K562 (cell line): ENCODE data around the gene HYOU1. TPM values are rescaled to one million over a fixed set of nuclear protein-coding genes. Genes with fewer than 3 reads are reported as not detected.

Source experiments
- CBX3 ChIP-seq, 2 experiments: IDR thresholded peaks; 1 replicate in 1 of 2; 2 replicates in 1 of 2; pipeline ENCODE4 v1.6.1; 2012; ENCODE audit warnings: inconsistent platforms in 2 of 2, low read length in 2 of 2, borderline replicate concordance in 1 of 2, control low read depth in 1 of 2
- DPF2 ChIP-seq: fragments of 450-650 bp; IDR thresholded peaks from 2 replicates; pipeline ENCODE4 v1.6.1; 2016
- FOXA1 ChIP-seq: fragments of 450-650 bp; IDR thresholded peaks from 2 replicates; pipeline ENCODE4 v1.6.1; 2016; ENCODE audit warnings: mild to moderate bottlenecking, borderline replicate concordance
- HEY1 ChIP-seq: fragments of 250-450 bp; sonication (Bioruptor Pico); IDR thresholded peaks from 2 replicates; pipeline ENCODE4 v1.5.0; 2020; ENCODE audit warnings: mild to moderate bottlenecking, moderate library complexity, borderline replicate concordance
- HNRNPLL ChIP-seq: fragments of 200-400 bp; formaldehyde crosslinking; IDR thresholded peaks from 2 replicates; pipeline ENCODE4 v1.6.1; 2017; ENCODE audit warnings: low read length, low read depth, mild to moderate bottlenecking; ENCODE audit not compliant: poor library complexity, severe bottlenecking
- KDM1A ChIP-seq, 2 experiments: fragments of 450-650 bp; IDR thresholded peaks; 2 replicates each; pipeline ENCODE4 v1.6.1; 2016; ENCODE audit warnings: mild to moderate bottlenecking in 2 of 2
- KDM2B ChIP-seq: fragments of 250-450 bp; sonication (Bioruptor Pico); IDR thresholded peaks from 2 replicates; pipeline ENCODE4 v1.8.0; 2021; ENCODE audit warnings: mild to moderate bottlenecking, moderate library complexity
- KLF13 ChIP-seq: fragments of 450-650 bp; IDR thresholded peaks from 2 replicates; pipeline ENCODE4 v1.6.1; 2016; ENCODE audit warnings: missing genetic modification characterization, low read depth, mild to moderate bottlenecking, missing compliant biosample characterization, moderate library complexity, borderline replicate concordance
- MAFF ChIP-seq: IDR thresholded peaks from 2 replicates; pipeline ENCODE4 v1.6.1; 2012; ENCODE audit warnings: low read length, improper control_type of control experiment
- MTA1 ChIP-seq: fragments of 450-650 bp; IDR thresholded peaks from 2 replicates; pipeline ENCODE4 v1.6.1; 2017; ENCODE audit warnings: borderline replicate concordance
- NR2C1 ChIP-seq, 2 experiments: fragments of 450-650 bp; IDR thresholded peaks; 2 replicates each; pipeline ENCODE4 v1.6.1; 2017; ENCODE audit warnings: mild to moderate bottlenecking in 2 of 2, antibody characterized with exemption in 1 of 2, inconsistent platforms in 1 of 2, missing compliant biosample characterization in 1 of 2, missing genetic modification characterization in 1 of 2
- PHF8 ChIP-seq: fragments of 200-600 bp; sonication (generic); IDR thresholded peaks from 2 replicates; pipeline ENCODE4 v1.6.1; 2012; ENCODE audit warnings: mixed run types, mild to moderate bottlenecking, inconsistent platforms, low read length, moderate library complexity, borderline replicate concordance
- RREB1 ChIP-seq: fragments of 250-450 bp; sonication (Bioruptor Pico); IDR thresholded peaks from 2 replicates; pipeline ENCODE4 v1.4.0; 2020
- TARDBP ChIP-seq: fragments of 450-650 bp; IDR thresholded peaks from 2 replicates; pipeline ENCODE4 v1.6.1; 2016
- TCF7L2 ChIP-seq: fragments of 150-350 bp; IDR thresholded peaks from 2 replicates; pipeline ENCODE4 v1.6.1; 2016; ENCODE audit warnings: low read depth, mild to moderate bottlenecking, low read length, moderate library complexity
- TOE1 ChIP-seq, 2 experiments: fragments of 450-650 bp in 1 of 2; sonication (generic) in 1 of 2; formaldehyde crosslinking in 1 of 2; IDR thresholded peaks; 2 replicates each; pipeline versions ENCODE4 v1.7.1 to v1.8.0; 2016 to 2022; ENCODE audit warnings: borderline replicate concordance in 2 of 2, mild to moderate bottlenecking in 2 of 2, antibody characterized with exemption in 1 of 2, inconsistent platforms in 1 of 2, low read depth in 1 of 2, missing genetic modification reagents in 1 of 2, moderate library complexity in 1 of 2
- ZFP36 ChIP-seq: fragments of 150-350 bp; IDR thresholded peaks from 2 replicates; pipeline ENCODE4 v1.6.1; 2018; ENCODE audit warnings: low read length, low read depth; ENCODE audit not compliant: partially characterized antibody
- ZFPM2 ChIP-seq: fragments of 250-450 bp; sonication (Bioruptor Pico); IDR thresholded peaks from 2 replicates; pipeline ENCODE4 v1.5.1; 2022; ENCODE audit warnings: mild to moderate bottlenecking
- ZNF146 ChIP-seq: IDR thresholded peaks from one replicate; pipeline ENCODE4 v1.6.1; 2018; ENCODE audit warnings: missing compliant biosample characterization; ENCODE audit not compliant: unreplicated experiment
- ZNF586 ChIP-seq: fragments of 450-650 bp; formaldehyde crosslinking; conservative IDR thresholded peaks from 2 replicates; pipeline ENCODE4 v1.4.0; 2020; ENCODE audit warnings: mild to moderate bottlenecking, moderate library complexity
- ZNF766 ChIP-seq: fragments of 200-800 bp; sonication (Bioruptor generic); conservative IDR thresholded peaks from 2 replicates; pipeline ENCODE4 v1.6.1; 2016; ENCODE audit warnings: missing genetic modification characterization, missing compliant biosample characterization
- polyA plus RNA-seq, 8 experiments: library from polyadenylated mRNA; depleted of rRNA in 4 of 8; stranded (reverse) in 5 of 8; unstranded in 3 of 8; fragments of >200 nt; fragmentation: Nextera tagmentation in 2 of 8; fragmentation: Illumina TruSeq in 1 of 8; extraction: Ambion mirVana in 2 of 8; extraction: Trizol in 1 of 8; gene quantifications; 2 replicates each; pipeline versions ENCODE4 v1.2.1 to v1.2.3, GENCODE V29; 2011 to 2014; ENCODE audit warnings: inconsistent platforms in 1 of 8, missing spikeins in 1 of 8
- total RNA-seq, 7 experiments: library from RNA; depleted of rRNA in 6 of 7; stranded (reverse); fragments of >200 nt in 6 of 7; fragmentation: Illumina TruSeq in 2 of 7; extraction: Trizol in 2 of 7; gene quantifications; 2 replicates each; pipeline versions ENCODE4 v1.2.1 to v1.2.3, GENCODE V29; 2011 to 2021; ENCODE audit warnings: low replicate concordance in 1 of 7
- TF ChIP-seq, protein P1 (sequence below): fragments of 450-650 bp; IDR thresholded peaks from 2 replicates; pipeline ENCODE4 v1.6.1; 2016; ENCODE audit warnings: missing biosample characterization, missing genetic modification characterization

The HYOU1 gene
- total and polyA plus RNA-seq, 9 of the 15 experiments (the other 6 are each of a cell fraction or from before 2014, with no cell fraction given): 19.5 to 197 (median 128) TPM

GRCh38 chr11:119067371-119068222, 10.6 kb upstream of the HYOU1 start, which contains the start of gene VPS11 (continued):
- 0 out of 2 replicates have a peak, but pooled peaks have one; percentile 8 for TF ChIP-seq RREB1
- TF ChIP-seq ZNF766 (CRISPR knock-in tag): no peak
- TF ChIP-seq PHF8: peak; percentile 83; the same call in 1 of the 2 replicates
- TF ChIP-seq ZNF586 (CRISPR knock-in tag): no peak
- TF ChIP-seq ZFP36: no peak
- TF ChIP-seq HEY1: no peak
- TF ChIP-seq MTA1: no peak
- no peak for TF ChIP-seq TARDBP
- no peak for TF ChIP-seq CBX3 (IDR thresholded peaks at IDR 0.05; ENCODE audit: borderline replicate concordance in 1 of 2, low read length in 2 of 2)
- TF ChIP-seq FOXA1: no peak
- TF ChIP-seq MAFF: no peak
- no peak for TF ChIP-seq ZNF146
- TF ChIP-seq KLF13 (tag): peak; percentile 98
- TF ChIP-seq ZFPM2 (CRISPR knock-in tag): no peak
- TF ChIP-seq KDM1A (IDR thresholded peaks at IDR 0.05): no peak
- peak; percentile 99 for TF ChIP-seq TOE1 (IDR thresholded peaks at IDR 0.05; ENCODE audit: borderline replicate concordance)
- no peak for TF ChIP-seq TOE1 (CRISPR knock-in tag; IDR thresholded peaks at IDR 0.05; ENCODE audit: borderline replicate concordance, low read depth)
- peak; percentile 76 for TF ChIP-seq HNRNPLL
- no peak for TF ChIP-seq TCF7L2
- TF ChIP-seq KDM2B (CRISPR knock-in tag): no peak
- TF ChIP-seq, protein P1, sequence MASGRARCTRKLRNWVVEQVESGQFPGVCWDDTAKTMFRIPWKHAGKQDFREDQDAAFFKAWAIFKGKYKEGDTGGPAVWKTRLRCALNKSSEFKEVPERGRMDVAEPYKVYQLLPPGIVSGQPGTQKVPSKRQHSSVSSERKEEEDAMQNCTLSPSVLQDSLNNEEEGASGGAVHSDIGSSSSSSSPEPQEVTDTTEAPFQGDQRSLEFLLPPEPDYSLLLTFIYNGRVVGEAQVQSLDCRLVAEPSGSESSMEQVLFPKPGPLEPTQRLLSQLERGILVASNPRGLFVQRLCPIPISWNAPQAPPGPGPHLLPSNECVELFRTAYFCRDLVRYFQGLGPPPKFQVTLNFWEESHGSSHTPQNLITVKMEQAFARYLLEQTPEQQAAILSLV (tag): no peak
- TF ChIP-seq DPF2: no peak
- TF ChIP-seq NR2C1 (IDR thresholded peaks at IDR 0.05): peak; percentile 75
- TF ChIP-seq NR2C1 (tag; IDR thresholded peaks at IDR 0.05): peak; percentile 70; the same call in 1 of the 2 replicates
